Caco-2 (cell line): ENCODE measurements around the gene FAM83F. TPM values are rescaled to one million over a fixed set of nuclear protein-coding genes. Genes with fewer than 3 reads are reported as not detected.
A peak's percentile ranks its signal among the peaks of the same experiment; 100 is the strongest.

Source experiments
- BruUV-seq: library from RNA; stranded (reverse); fragments of 400-500 nt; replicated peaks from 2 replicates; lab custom pipeline; 2021; lab: Mats Ljungman, UMichigan
- CTCF ChIA-PET: fragments of 300-600 bp; sonication (Branson Sonifier 250); formaldehyde crosslinking; loops from one replicate; lab custom pipeline; 2022; ENCODE audit warnings: antibody characterized with exemption; lab: Charles Lee
- POLR2A ChIA-PET: fragments of 300-600 bp; sonication (Branson Sonifier 250); formaldehyde crosslinking; loops from one replicate; lab custom pipeline; 2022; ENCODE audit warnings: antibody characterized with exemption; lab: Charles Lee
- DNase-seq, 2 experiments: peaks; one replicate each; pipeline versions ENCODE4 v3.0.0 to v3.0.0-alpha.2; 2020 to 2022
- H3K27me3 ChIP-seq: replicated peaks from 2 replicates; pipeline ENCODE4 v1.6.0; 2011; ENCODE audit warnings: low read length; ENCODE audit not compliant: control insufficient read depth, insufficient read depth
- H3K36me3 ChIP-seq: 2 replicates; pipeline ENCODE4 v1.5.1; 2011; ENCODE audit warnings: low read length; ENCODE audit not compliant: control insufficient read depth, insufficient read depth
- H3K4me1 ChIP-seq: fragments of 250-450 bp; sonication (Bioruptor Pico); 2 replicates; pipeline ENCODE4 v1.5.1; 2020; ENCODE audit warnings: mild to moderate bottlenecking
- H3K4me3 ChIP-seq: 2 replicates; pipeline ENCODE4 v1.5.1; 2011; ENCODE audit warnings: low read depth, mild to moderate bottlenecking, control low read depth, low read length
- H3K9me3 ChIP-seq: fragments of 250-450 bp; sonication (Bioruptor Pico); 2 replicates; pipeline ENCODE4 v1.5.1; 2020; ENCODE audit warnings: mild to moderate bottlenecking, moderate library complexity
- H3K27ac Mint-ChIP-seq: one replicate; pipeline ENCODE4 v1.8.0; 2022; ENCODE audit warnings: mixed read lengths; ENCODE audit not compliant: unreplicated experiment
- H3K27me3 Mint-ChIP-seq: one replicate; pipeline ENCODE4 v1.8.0; 2022; ENCODE audit warnings: mixed read lengths; ENCODE audit not compliant: insufficient read depth, unreplicated experiment
- H3K36me3 Mint-ChIP-seq: one replicate; pipeline ENCODE4 v1.8.0; 2022; ENCODE audit warnings: mild to moderate bottlenecking, mixed read lengths; ENCODE audit not compliant: insufficient read depth, unreplicated experiment
- H3K4me1 Mint-ChIP-seq: one replicate; pipeline ENCODE4 v1.8.0; 2022; ENCODE audit warnings: low read depth, mixed read lengths; ENCODE audit not compliant: unreplicated experiment
- H3K4me3 Mint-ChIP-seq: one replicate; pipeline ENCODE4 v1.8.0; 2022; ENCODE audit warnings: mild to moderate bottlenecking, moderate library complexity, mixed read lengths; ENCODE audit not compliant: unreplicated experiment
- H3K9me3 Mint-ChIP-seq: one replicate; pipeline ENCODE4 v1.8.0; 2022; ENCODE audit warnings: mixed read lengths; ENCODE audit not compliant: unreplicated experiment
- intact Hi-C: fragments of 100-400 bp; cut with micrococcal nuclease; formaldehyde crosslinking; loops from one replicate; pipeline ENCODE4 v1.10.0; 2022; ENCODE audit not compliant: unreplicated experiment
- total RNA-seq: library from RNA; stranded (reverse); gene quantifications from 2 replicates; pipeline ENCODE4 v1.2.3, GENCODE V29; 2022
- TF ChIP-seq, protein P1 (sequence below), 2 experiments: fragments of 200-600 bp in 1 of 2; IDR thresholded peaks; 1 replicate in 1 of 2; 2 replicates in 1 of 2; pipeline versions ENCODE4 v1.5.1 to v1.8.0; 2011 to 2022; ENCODE audit warnings: antibody characterized with exemption in 1 of 2, control low read depth in 1 of 2, inconsistent platforms in 1 of 2, low read depth in 1 of 2, low read length in 1 of 2, mild to moderate bottlenecking in 1 of 2, moderate library complexity in 1 of 2; ENCODE audit not compliant: insufficient read depth in 1 of 2, severe bottlenecking in 1 of 2, unreplicated experiment in 1 of 2

Gene FAM83F
- total RNA-seq, 1 experiment from 2014 or later: 20.0 TPM

- ChIA-PET POLR2A (interaction anchor here (0.5 to 1.2 kb wide), 2 partner anchors 15 to 32 kb away, joined by 4 read pairs; no protein-coding TSS in a partner anchor), CTCF (interaction anchor here (0.6 to 1.2 kb wide), 9 partner anchors 9 to 464 kb away, joined by 3 to 17 read pairs (median 3); no protein-coding TSS in a partner anchor)
- no TSS peak for BruUV-seq
- intact Hi-C loops: loop anchor here (1.0 to 5.0 kb wide), 4 partner anchors 16 to 527 kb away; no protein-coding TSS in a partner anchor
- Histone ChIP-seq H3K27me3 (no peaks in the 10 kb centered on the region), H3K4me1 (peaks cover 69% of the 10 kb centered on the region), H3K9me3 (no peaks in the 10 kb centered on the region), H3K4me3 (no peak overlapping the region), H3K36me3 (no peaks in the 10 kb centered on the region; the same call in 1 of the 2 replicates)
- peak; percentile 82 to 93 for DNase-seq
- H3K27me3 Mint-ChIP-seq: no peaks in the 10 kb centered on the region
- peak overlapping the region; percentile 64 for H3K4me3 Mint-ChIP-seq
- peak overlapping the region; percentile 93 for H3K27ac Mint-ChIP-seq
- no peaks in the 10 kb centered on the region for H3K9me3 Mint-ChIP-seq
- peaks cover 32% of the 10 kb centered on the region for H3K4me1 Mint-ChIP-seq
- peaks cover 16% of the 10 kb centered on the region for H3K36me3 Mint-ChIP-seq
- TF ChIP-seq, protein P1, sequence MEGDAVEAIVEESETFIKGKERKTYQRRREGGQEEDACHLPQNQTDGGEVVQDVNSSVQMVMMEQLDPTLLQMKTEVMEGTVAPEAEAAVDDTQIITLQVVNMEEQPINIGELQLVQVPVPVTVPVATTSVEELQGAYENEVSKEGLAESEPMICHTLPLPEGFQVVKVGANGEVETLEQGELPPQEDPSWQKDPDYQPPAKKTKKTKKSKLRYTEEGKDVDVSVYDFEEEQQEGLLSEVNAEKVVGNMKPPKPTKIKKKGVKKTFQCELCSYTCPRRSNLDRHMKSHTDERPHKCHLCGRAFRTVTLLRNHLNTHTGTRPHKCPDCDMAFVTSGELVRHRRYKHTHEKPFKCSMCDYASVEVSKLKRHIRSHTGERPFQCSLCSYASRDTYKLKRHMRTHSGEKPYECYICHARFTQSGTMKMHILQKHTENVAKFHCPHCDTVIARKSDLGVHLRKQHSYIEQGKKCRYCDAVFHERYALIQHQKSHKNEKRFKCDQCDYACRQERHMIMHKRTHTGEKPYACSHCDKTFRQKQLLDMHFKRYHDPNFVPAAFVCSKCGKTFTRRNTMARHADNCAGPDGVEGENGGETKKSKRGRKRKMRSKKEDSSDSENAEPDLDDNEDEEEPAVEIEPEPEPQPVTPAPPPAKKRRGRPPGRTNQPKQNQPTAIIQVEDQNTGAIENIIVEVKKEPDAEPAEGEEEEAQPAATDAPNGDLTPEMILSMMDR (IDR thresholded peaks at IDR 0.05; ENCODE audit: insufficient read depth in 1 of 2, low read depth in 1 of 2, low read length in 1 of 2, severe bottlenecking in 1 of 2, unreplicated experiment in 1 of 2): peak in 1 of 2 experiments; percentile 18
Observed at GRCh38 chr22:39999144-39999757, 4.5 kb downstream of the FAM83F start.

- Histone ChIP-seq H3K4me3 (no peak overlapping the region), H3K27me3 (no peaks in the 10 kb centered on the region), H3K36me3 (no peaks in the 10 kb centered on the region; the same call in 1 of the 2 replicates), H3K4me1 (peaks cover 69% of the 10 kb centered on the region), H3K9me3 (no peaks in the 10 kb centered on the region)
- Mint-ChIP-seq H3K36me3 (peaks cover 16% of the 10 kb centered on the region), H3K27me3 (no peaks in the 10 kb centered on the region), H3K4me1 (peaks cover 32% of the 10 kb centered on the region), H3K4me3 (no peak overlapping the region), H3K27ac (peak overlapping the region; percentile 93), H3K9me3 (no peaks in the 10 kb centered on the region)
- intact Hi-C loops: no loop called here
- CTCF ChIA-PET: interaction anchor here (0.6 to 1.2 kb wide), 6 partner anchors 14 to 465 kb away, joined by 3 to 17 read pairs (median 4); no protein-coding TSS in a partner anchor
- no peak for DNase-seq
- POLR2A ChIA-PET: interaction anchor here (0.5 to 1.2 kb wide), 2 partner anchors 14 to 31 kb away, joined by 4 read pairs; no protein-coding TSS in a partner anchor
- no TSS peak for BruUV-seq
- TF ChIP-seq, protein P1 (IDR thresholded peaks at IDR 0.05; ENCODE audit: insufficient read depth in 1 of 2, low read depth in 1 of 2, low read length in 1 of 2, severe bottlenecking in 1 of 2, unreplicated experiment in 1 of 2): no peak
Observed at GRCh38 chr22:40000171-40000570, 5.4 kb downstream of the FAM83F start.

- TF ChIP-seq, protein P1 (IDR thresholded peaks at IDR 0.05; ENCODE audit: insufficient read depth in 1 of 2, low read depth in 1 of 2, low read length in 1 of 2, severe bottlenecking in 1 of 2, unreplicated experiment in 1 of 2): no peak
- Mint-ChIP-seq H3K27ac (peak overlapping the region; percentile 20), H3K27me3 (no peaks in the 10 kb centered on the region), H3K4me3 (no peak overlapping the region), H3K9me3 (no peaks in the 10 kb centered on the region), H3K4me1 (peaks cover 32% of the 10 kb centered on the region), H3K36me3 (peaks cover 16% of the 10 kb centered on the region)
- intact Hi-C loops: no loop called here
- BruUV-seq: no TSS peak
- ChIA-PET CTCF (interaction anchor here (1.4 to 1.7 kb wide), 2 partner anchors 10 to 24 kb away, joined by 5 read pairs; no protein-coding TSS in a partner anchor), POLR2A (no interaction called here)
- Histone ChIP-seq H3K36me3 (no peaks in the 10 kb centered on the region; the same call in 1 of the 2 replicates), H3K9me3 (no peaks in the 10 kb centered on the region), H3K4me3 (no peak overlapping the region), H3K27me3 (no peaks in the 10 kb centered on the region), H3K4me1 (peaks cover 65% of the 10 kb centered on the region)
- DNase-seq: no peak
Observed at GRCh38 chr22:40001106-40001505, 6.4 kb downstream of the FAM83F start.
